GM23338 (cell line): ENCODE data around the gene SCUBE2. TPM values are rescaled to one million over a fixed set of nuclear protein-coding genes. Genes with fewer than 3 reads are reported as not detected.
A peak's percentile ranks its signal among the peaks of the same experiment; 100 is the strongest.

ENCODE experiments used
- ATAC-seq: fragments of 200-7000 bp; cut with Tn5 transposase; 3 replicates; pipeline ENCODE4 v1.9.1; 2020
- DNase-seq: peaks from one replicate; pipeline ENCODE4 v3.0.0-alpha.2; 2015; ENCODE audit warnings: low spot score
- H2AFZ ChIP-seq: fragments of 200-600 bp; sonication (generic); 2 replicates; pipeline ENCODE4 v1.8.0; 2016; ENCODE audit warnings: antibody characterized with exemption, mild to moderate bottlenecking, moderate library complexity
- H3F3A ChIP-seq: fragments of 200-600 bp; sonication (generic); replicated peaks from 2 replicates; pipeline ENCODE4 v1.8.0; 2017; ENCODE audit warnings: antibody characterized with exemption, mixed run types, low read depth
- H3K27ac ChIP-seq: fragments of 200-600 bp; sonication (generic); 2 replicates; pipeline ENCODE4 v1.6.1; 2016; ENCODE audit warnings: low read depth
- H3K27me3 ChIP-seq: fragments of 200-600 bp; sonication (generic); 2 replicates; pipeline ENCODE4 v1.8.0; 2016; ENCODE audit warnings: mild to moderate bottlenecking, mixed run types, moderate library complexity; ENCODE audit not compliant: insufficient read depth
- H3K36me3 ChIP-seq: fragments of 200-600 bp; sonication (generic); 2 replicates; pipeline ENCODE4 v1.8.0; 2016; ENCODE audit warnings: mild to moderate bottlenecking; ENCODE audit not compliant: insufficient read depth
- H3K4me1 ChIP-seq: fragments of 200-600 bp; sonication (generic); 2 replicates; pipeline ENCODE4 v1.8.0; 2016; ENCODE audit warnings: mild to moderate bottlenecking, moderate library complexity; ENCODE audit not compliant: insufficient read depth
- H3K4me2 ChIP-seq: fragments of 200-600 bp; sonication (generic); 2 replicates; pipeline ENCODE4 v1.7.1; 2017; ENCODE audit warnings: mixed run types
- H3K4me3 ChIP-seq: fragments of 200-600 bp; sonication (generic); 2 replicates; pipeline ENCODE4 v1.6.1; 2016; ENCODE audit warnings: mixed run types
- H3K79me2 ChIP-seq: fragments of 200-600 bp; sonication (generic); replicated peaks from 2 replicates; pipeline ENCODE4 v1.8.0; 2017; ENCODE audit warnings: mild to moderate bottlenecking; ENCODE audit not compliant: insufficient read depth
- H3K9me2 ChIP-seq: fragments of 200-600 bp; sonication (generic); 2 replicates; pipeline ENCODE4 v1.8.0; 2017; ENCODE audit not compliant: insufficient read depth
- H4K20me1 ChIP-seq: fragments of 200-600 bp; sonication (generic); replicated peaks from 2 replicates; pipeline ENCODE4 v1.8.0; 2017; ENCODE audit warnings: mild to moderate bottlenecking; ENCODE audit not compliant: insufficient read depth
- H3K27ac Mint-ChIP-seq: 2 replicates; pipeline ENCODE4 v1.8.0; 2020; ENCODE audit warnings: inconsistent platforms, mild to moderate bottlenecking, moderate library complexity, mixed read lengths
- H3K27me3 Mint-ChIP-seq: 3 replicates; pipeline ENCODE4 v1.8.0; 2022; ENCODE audit warnings: low read depth, mild to moderate bottlenecking, moderate library complexity, mixed read lengths, inconsistent platforms; ENCODE audit not compliant: insufficient read depth, poor library complexity
- H3K36me3 Mint-ChIP-seq: 3 replicates; pipeline ENCODE4 v1.8.0; 2021; ENCODE audit warnings: low read depth, mild to moderate bottlenecking, inconsistent platforms, moderate library complexity, mixed read lengths
- H3K4me1 Mint-ChIP-seq: 3 replicates; pipeline ENCODE4 v1.8.0; 2020; ENCODE audit warnings: mild to moderate bottlenecking, inconsistent platforms, mixed read lengths
- H3K4me3 Mint-ChIP-seq: 3 replicates; pipeline ENCODE4 v1.8.0; 2021; ENCODE audit warnings: moderate library complexity, mild to moderate bottlenecking, inconsistent platforms, mixed read lengths
- H3K9me3 Mint-ChIP-seq: 3 replicates; pipeline ENCODE4 v1.8.0; 2020; ENCODE audit warnings: moderate library complexity, mild to moderate bottlenecking, inconsistent platforms, mixed read lengths
- EZH2 ChIP-seq: fragments of 200-600 bp; sonication (generic); IDR thresholded peaks from one replicate; pipeline ENCODE4 v1.8.0; 2017; ENCODE audit warnings: antibody characterized with exemption, mild to moderate bottlenecking, low read depth; ENCODE audit not compliant: unreplicated experiment
- EZH2phosphoT487 ChIP-seq: fragments of 200-600 bp; sonication (generic); IDR thresholded peaks from one replicate; pipeline ENCODE4 v1.8.1; 2018; ENCODE audit warnings: antibody characterized with exemption; ENCODE audit not compliant: unreplicated experiment
- JUNB ChIP-seq: IDR thresholded peaks from one replicate; pipeline ENCODE4 v1.6.1; 2016; ENCODE audit warnings: antibody characterized with exemption; ENCODE audit not compliant: unreplicated experiment
- NANOG ChIP-seq: IDR thresholded peaks from 2 replicates; pipeline ENCODE4 v1.6.1; 2016; ENCODE audit warnings: antibody characterized with exemption, borderline replicate concordance
- STAT1 ChIP-seq: IDR thresholded peaks from one replicate; pipeline ENCODE4 v1.6.1; 2016; ENCODE audit warnings: antibody characterized with exemption; ENCODE audit not compliant: unreplicated experiment
- ZNF114 ChIP-seq: fragments of 250-450 bp; sonication (Bioruptor Pico); IDR thresholded peaks from 2 replicates; pipeline ENCODE4 v1.5.0; 2020; ENCODE audit warnings: mild to moderate bottlenecking, moderate library complexity
- ZNF331 ChIP-seq: fragments of 250-450 bp; sonication (Bioruptor Pico); IDR thresholded peaks from 2 replicates; pipeline ENCODE4 v1.5.0; 2020; ENCODE audit warnings: low read depth, mild to moderate bottlenecking, moderate library complexity
- polyA plus RNA-seq: library from polyadenylated mRNA; unstranded; fragments of >200 nt; fragmentation: Nextera tagmentation; extraction: Ambion mirVana; gene quantifications from 2 replicates; pipeline ENCODE4 v1.2.1, GENCODE V29; 2016
- total RNA-seq: library from RNA; depleted of rRNA; stranded (reverse); fragments of >200 nt; shearing (Covaris generic); gene quantifications from 2 replicates; pipeline ENCODE4 v1.2.3, GENCODE V29; 2014
- TF ChIP-seq, protein P1 (sequence below): fragments of 250-450 bp; sonication (Bioruptor Pico); IDR thresholded peaks from 2 replicates; pipeline ENCODE4 v1.5.0; 2020; ENCODE audit warnings: mild to moderate bottlenecking, moderate library complexity
- TF ChIP-seq, protein P2 (sequence below), 2 experiments: fragments of 200-600 bp in 1 of 2; sonication (generic) in 1 of 2; conservative IDR thresholded peaks; 2 replicates each; pipeline versions ENCODE4 v1.5.1 to v1.6.1; 2016 to 2017; ENCODE audit warnings: antibody characterized with exemption in 2 of 2, low read depth in 2 of 2, mild to moderate bottlenecking in 2 of 2, moderate library complexity in 1 of 2
- TF ChIP-seq, protein P3 (sequence below): IDR thresholded peaks from one replicate; pipeline ENCODE4 v1.6.1; 2018; ENCODE audit warnings: antibody characterized with exemption; ENCODE audit not compliant: unreplicated experiment

Gene SCUBE2
- total and polyA plus RNA-seq, 2 experiments from 2014 or later, result 0.47 to 0.63 TPM

DNA sequence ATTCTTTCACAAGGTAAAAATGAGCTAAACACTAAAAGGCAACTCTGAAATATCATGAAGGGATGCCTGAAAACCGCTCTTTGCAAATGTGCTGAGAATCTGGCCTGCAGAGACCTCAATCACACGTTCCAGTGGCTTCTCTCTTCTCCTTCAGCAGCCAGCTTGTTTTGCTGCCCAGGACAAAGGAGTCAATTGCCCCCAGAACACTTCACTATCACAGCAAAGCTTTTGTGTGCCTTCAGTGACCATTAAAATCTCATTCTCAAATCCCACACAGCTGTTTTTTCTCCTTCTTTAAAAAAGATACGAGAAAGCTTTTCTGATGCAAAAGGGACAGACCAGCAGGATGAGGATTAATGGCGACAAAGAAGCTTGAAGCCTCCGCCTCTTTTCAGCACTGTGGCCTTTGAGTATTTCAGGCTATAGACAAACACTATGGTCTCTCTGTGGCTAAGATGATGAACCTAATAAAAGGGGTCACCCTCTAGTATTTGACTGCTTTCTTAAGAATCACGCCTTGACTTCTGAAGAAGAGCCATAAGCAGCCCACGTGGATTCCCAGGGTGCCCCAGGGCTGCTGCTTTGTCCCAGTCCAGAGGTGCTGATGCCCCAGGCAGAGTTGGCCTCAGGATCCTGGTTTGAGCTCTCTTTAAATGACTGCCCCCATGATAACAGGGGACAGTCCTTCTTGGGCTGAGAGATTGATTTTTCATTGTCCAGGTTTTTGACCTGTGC lies 54.2 kb downstream of the SCUBE2 start:
- peaks cover 17% of the 10 kb centered on the region for H3K4me1 Mint-ChIP-seq
- Histone ChIP-seq H3K79me2 (no peaks in the 10 kb centered on the region), H2AFZ (peak overlapping the region; percentile 77), H4K20me1 (no peaks in the 10 kb centered on the region), H3K4me2 (no peak overlapping the region), H3K4me1 (peaks cover 11% of the 10 kb centered on the region; the same call in 1 of the 2 replicates), H3K9me2 (no peaks in the 10 kb centered on the region), H3K36me3 (no peaks in the 10 kb centered on the region), H3K27ac (no peak overlapping the region), H3K27me3 (no peaks in the 10 kb centered on the region), H3F3A (no peaks in the 10 kb centered on the region), H3K4me3 (no peak overlapping the region)
- no peaks in the 10 kb centered on the region for H3K9me3 Mint-ChIP-seq
- no peak for DNase-seq
- H3K27ac Mint-ChIP-seq, result peak overlapping the region; percentile 50; the same call in 1 of the 2 replicates
- ATAC-seq, result peak; percentile 84
- H3K4me3 Mint-ChIP-seq, result no peak overlapping the region
- no peaks in the 10 kb centered on the region for H3K27me3 Mint-ChIP-seq
- H3K36me3 Mint-ChIP-seq, result no peaks in the 10 kb centered on the region
- no peak for TF ChIP-seq STAT1
- no peak for TF ChIP-seq EZH2phosphoT487
- TF ChIP-seq, protein P1, sequence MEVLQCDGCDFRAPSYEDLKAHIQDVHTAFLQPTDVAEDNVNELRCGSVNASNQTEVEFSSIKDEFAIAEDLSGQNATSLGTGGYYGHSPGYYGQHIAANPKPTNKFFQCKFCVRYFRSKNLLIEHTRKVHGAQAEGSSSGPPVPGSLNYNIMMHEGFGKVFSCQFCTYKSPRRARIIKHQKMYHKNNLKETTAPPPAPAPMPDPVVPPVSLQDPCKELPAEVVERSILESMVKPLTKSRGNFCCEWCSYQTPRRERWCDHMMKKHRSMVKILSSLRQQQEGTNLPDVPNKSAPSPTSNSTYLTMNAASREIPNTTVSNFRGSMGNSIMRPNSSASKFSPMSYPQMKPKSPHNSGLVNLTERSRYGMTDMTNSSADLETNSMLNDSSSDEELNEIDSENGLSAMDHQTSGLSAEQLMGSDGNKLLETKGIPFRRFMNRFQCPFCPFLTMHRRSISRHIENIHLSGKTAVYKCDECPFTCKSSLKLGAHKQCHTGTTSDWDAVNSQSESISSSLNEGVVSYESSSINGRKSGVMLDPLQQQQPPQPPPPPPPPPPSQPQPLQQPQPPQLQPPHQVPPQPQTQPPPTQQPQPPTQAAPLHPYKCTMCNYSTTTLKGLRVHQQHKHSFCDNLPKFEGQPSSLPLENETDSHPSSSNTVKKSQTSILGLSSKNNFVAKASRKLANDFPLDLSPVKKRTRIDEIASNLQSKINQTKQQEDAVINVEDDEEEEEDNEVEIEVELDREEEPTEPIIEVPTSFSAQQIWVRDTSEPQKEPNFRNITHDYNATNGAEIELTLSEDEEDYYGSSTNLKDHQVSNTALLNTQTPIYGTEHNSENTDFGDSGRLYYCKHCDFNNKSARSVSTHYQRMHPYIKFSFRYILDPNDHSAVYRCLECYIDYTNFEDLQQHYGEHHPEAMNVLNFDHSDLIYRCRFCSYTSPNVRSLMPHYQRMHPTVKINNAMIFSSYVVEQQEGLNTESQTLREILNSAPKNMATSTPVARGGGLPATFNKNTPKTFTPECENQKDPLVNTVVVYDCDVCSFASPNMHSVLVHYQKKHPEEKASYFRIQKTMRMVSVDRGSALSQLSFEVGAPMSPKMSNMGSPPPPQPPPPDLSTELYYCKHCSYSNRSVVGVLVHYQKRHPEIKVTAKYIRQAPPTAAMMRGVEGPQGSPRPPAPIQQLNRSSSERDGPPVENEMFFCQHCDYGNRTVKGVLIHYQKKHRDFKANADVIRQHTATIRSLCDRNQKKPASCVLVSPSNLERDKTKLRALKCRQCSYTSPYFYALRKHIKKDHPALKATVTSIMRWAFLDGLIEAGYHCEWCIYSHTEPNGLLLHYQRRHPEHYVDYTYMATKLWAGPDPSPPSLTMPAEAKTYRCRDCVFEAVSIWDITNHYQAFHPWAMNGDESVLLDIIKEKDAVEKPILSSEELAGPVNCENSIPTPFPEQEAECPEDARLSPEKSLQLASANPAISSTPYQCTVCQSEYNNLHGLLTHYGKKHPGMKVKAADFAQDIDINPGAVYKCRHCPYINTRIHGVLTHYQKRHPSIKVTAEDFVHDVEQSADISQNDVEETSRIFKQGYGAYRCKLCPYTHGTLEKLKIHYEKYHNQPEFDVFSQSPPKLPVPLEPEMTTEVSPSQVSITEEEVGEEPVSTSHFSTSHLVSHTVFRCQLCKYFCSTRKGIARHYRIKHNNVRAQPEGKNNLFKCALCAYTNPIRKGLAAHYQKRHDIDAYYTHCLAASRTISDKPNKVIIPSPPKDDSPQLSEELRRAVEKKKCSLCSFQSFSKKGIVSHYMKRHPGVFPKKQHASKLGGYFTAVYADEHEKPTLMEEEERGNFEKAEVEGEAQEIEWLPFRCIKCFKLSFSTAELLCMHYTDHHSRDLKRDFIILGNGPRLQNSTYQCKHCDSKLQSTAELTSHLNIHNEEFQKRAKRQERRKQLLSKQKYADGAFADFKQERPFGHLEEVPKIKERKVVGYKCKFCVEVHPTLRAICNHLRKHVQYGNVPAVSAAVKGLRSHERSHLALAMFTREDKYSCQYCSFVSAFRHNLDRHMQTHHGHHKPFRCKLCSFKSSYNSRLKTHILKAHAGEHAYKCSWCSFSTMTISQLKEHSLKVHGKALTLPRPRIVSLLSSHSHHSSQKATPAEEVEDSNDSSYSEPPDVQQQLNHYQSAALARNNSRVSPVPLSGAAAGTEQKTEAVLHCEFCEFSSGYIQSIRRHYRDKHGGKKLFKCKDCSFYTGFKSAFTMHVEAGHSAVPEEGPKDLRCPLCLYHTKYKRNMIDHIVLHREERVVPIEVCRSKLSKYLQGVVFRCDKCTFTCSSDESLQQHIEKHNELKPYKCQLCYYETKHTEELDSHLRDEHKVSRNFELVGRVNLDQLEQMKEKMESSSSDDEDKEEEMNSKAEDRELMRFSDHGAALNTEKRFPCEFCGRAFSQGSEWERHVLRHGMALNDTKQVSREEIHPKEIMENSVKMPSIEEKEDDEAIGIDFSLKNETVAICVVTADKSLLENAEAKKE, result no peak
- TF ChIP-seq NANOG, result no peak
- TF ChIP-seq, protein P2, sequence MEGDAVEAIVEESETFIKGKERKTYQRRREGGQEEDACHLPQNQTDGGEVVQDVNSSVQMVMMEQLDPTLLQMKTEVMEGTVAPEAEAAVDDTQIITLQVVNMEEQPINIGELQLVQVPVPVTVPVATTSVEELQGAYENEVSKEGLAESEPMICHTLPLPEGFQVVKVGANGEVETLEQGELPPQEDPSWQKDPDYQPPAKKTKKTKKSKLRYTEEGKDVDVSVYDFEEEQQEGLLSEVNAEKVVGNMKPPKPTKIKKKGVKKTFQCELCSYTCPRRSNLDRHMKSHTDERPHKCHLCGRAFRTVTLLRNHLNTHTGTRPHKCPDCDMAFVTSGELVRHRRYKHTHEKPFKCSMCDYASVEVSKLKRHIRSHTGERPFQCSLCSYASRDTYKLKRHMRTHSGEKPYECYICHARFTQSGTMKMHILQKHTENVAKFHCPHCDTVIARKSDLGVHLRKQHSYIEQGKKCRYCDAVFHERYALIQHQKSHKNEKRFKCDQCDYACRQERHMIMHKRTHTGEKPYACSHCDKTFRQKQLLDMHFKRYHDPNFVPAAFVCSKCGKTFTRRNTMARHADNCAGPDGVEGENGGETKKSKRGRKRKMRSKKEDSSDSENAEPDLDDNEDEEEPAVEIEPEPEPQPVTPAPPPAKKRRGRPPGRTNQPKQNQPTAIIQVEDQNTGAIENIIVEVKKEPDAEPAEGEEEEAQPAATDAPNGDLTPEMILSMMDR (conservative IDR thresholded peaks at IDR 0.05; ENCODE audit: low read depth in 2 of 2), result no peak
- TF ChIP-seq JUNB, result no peak
- no peak for TF ChIP-seq EZH2
- TF ChIP-seq ZNF331 (CRISPR knock-in tag), result no peak
- TF ChIP-seq ZNF114 (CRISPR knock-in tag), result no peak
- TF ChIP-seq, protein P3, sequence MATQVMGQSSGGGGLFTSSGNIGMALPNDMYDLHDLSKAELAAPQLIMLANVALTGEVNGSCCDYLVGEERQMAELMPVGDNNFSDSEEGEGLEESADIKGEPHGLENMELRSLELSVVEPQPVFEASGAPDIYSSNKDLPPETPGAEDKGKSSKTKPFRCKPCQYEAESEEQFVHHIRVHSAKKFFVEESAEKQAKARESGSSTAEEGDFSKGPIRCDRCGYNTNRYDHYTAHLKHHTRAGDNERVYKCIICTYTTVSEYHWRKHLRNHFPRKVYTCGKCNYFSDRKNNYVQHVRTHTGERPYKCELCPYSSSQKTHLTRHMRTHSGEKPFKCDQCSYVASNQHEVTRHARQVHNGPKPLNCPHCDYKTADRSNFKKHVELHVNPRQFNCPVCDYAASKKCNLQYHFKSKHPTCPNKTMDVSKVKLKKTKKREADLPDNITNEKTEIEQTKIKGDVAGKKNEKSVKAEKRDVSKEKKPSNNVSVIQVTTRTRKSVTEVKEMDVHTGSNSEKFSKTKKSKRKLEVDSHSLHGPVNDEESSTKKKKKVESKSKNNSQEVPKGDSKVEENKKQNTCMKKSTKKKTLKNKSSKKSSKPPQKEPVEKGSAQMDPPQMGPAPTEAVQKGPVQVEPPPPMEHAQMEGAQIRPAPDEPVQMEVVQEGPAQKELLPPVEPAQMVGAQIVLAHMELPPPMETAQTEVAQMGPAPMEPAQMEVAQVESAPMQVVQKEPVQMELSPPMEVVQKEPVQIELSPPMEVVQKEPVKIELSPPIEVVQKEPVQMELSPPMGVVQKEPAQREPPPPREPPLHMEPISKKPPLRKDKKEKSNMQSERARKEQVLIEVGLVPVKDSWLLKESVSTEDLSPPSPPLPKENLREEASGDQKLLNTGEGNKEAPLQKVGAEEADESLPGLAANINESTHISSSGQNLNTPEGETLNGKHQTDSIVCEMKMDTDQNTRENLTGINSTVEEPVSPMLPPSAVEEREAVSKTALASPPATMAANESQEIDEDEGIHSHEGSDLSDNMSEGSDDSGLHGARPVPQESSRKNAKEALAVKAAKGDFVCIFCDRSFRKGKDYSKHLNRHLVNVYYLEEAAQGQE, result no peak
